SK-N-SH treated with all-trans-retinoic acid at 6 μM for 48 hours (cell line): ENCODE results near the gene SHROOM1.

ENCODE experiments used
- ATAC-seq: fragments of 200-7000 bp; cut with Tn5 transposase; 3 replicates; pipeline ENCODE4 v1.9.1; 2020; ENCODE audit warnings: mild to moderate bottlenecking, moderate library complexity
- ARNTL ChIP-seq: fragments of 450-650 bp; formaldehyde crosslinking; IDR thresholded peaks from 2 replicates; pipeline ENCODE4 v1.5.0; 2020; ENCODE audit warnings: low read depth, mild to moderate bottlenecking, moderate library complexity, borderline replicate concordance
- CREB5 ChIP-seq: fragments of 250-450 bp; sonication (Bioruptor Pico); IDR thresholded peaks from 2 replicates; pipeline ENCODE4 v1.5.1; 2020; ENCODE audit warnings: low read depth, mild to moderate bottlenecking, moderate library complexity
- GLIS3 ChIP-seq: fragments of 250-450 bp; sonication (Bioruptor Pico); IDR thresholded peaks from 2 replicates; pipeline ENCODE4 v1.5.0; 2020; ENCODE audit warnings: mild to moderate bottlenecking, moderate library complexity
- ISL1 ChIP-seq: fragments of 250-450 bp; sonication (Bioruptor Pico); IDR thresholded peaks from 2 replicates; pipeline ENCODE4 v2.1.2; 2022; ENCODE audit warnings: mild to moderate bottlenecking, moderate library complexity
- OSR1 ChIP-seq: fragments of 250-450 bp; sonication (Bioruptor Pico); IDR thresholded peaks from 2 replicates; pipeline ENCODE4 v1.8.0; 2022; ENCODE audit warnings: moderate library complexity, mild to moderate bottlenecking, inconsistent platforms
- PATZ1 ChIP-seq: fragments of 250-450 bp; sonication (Bioruptor Pico); IDR thresholded peaks from 2 replicates; pipeline ENCODE4 v1.8.0; 2020; ENCODE audit warnings: mild to moderate bottlenecking, moderate library complexity, borderline replicate concordance
- POU6F1 ChIP-seq: fragments of 250-450 bp; sonication (Bioruptor Pico); IDR thresholded peaks from 2 replicates; pipeline ENCODE4 v1.8.0; 2021; ENCODE audit warnings: low read depth, mild to moderate bottlenecking, moderate library complexity, borderline replicate concordance
- PPARA ChIP-seq: fragments of 250-450 bp; sonication (Bioruptor Pico); IDR thresholded peaks from 2 replicates; pipeline ENCODE4 v1.5.0; 2020; ENCODE audit warnings: mild to moderate bottlenecking, borderline replicate concordance
- RARB ChIP-seq: fragments of 250-450 bp; sonication (Bioruptor Pico); IDR thresholded peaks from 2 replicates; pipeline ENCODE4 v1.8.0; 2021; ENCODE audit warnings: mild to moderate bottlenecking, moderate library complexity
- SNAI2 ChIP-seq: fragments of 250-450 bp; sonication (Bioruptor Pico); IDR thresholded peaks from 2 replicates; pipeline ENCODE4 v1.5.0; 2020; ENCODE audit warnings: mild to moderate bottlenecking, moderate library complexity
- TCF4 ChIP-seq: fragments of 250-450 bp; sonication (Bioruptor Pico); IDR thresholded peaks from 2 replicates; pipeline ENCODE4 v1.8.0; 2021; ENCODE audit warnings: mild to moderate bottlenecking, moderate library complexity, borderline replicate concordance
- TOX ChIP-seq: fragments of 250-450 bp; sonication (Bioruptor Pico); IDR thresholded peaks from 2 replicates; pipeline ENCODE4 v1.8.0; 2021; ENCODE audit warnings: mild to moderate bottlenecking, moderate library complexity, borderline replicate concordance
- ZC3H10 ChIP-seq: fragments of 250-450 bp; sonication (Bioruptor Pico); IDR thresholded peaks from 2 replicates; pipeline ENCODE4 v1.5.1; 2021; ENCODE audit warnings: mild to moderate bottlenecking, moderate library complexity
- ZFP3 ChIP-seq: fragments of 250-450 bp; sonication (Bioruptor Pico); IDR thresholded peaks from 2 replicates; pipeline ENCODE4 v1.5.0; 2020; ENCODE audit warnings: mild to moderate bottlenecking, moderate library complexity
- ZFP30 ChIP-seq: fragments of 450-650 bp; formaldehyde crosslinking; IDR thresholded peaks from 2 replicates; pipeline ENCODE4 v1.5.0; 2022; ENCODE audit warnings: mild to moderate bottlenecking, moderate library complexity
- ZNF565 ChIP-seq: fragments of 450-650 bp; formaldehyde crosslinking; conservative IDR thresholded peaks from 2 replicates; pipeline ENCODE4 v1.5.0; 2020; ENCODE audit warnings: low read depth, mild to moderate bottlenecking, moderate library complexity
- ZNF70 ChIP-seq: fragments of 450-650 bp; formaldehyde crosslinking; IDR thresholded peaks from 2 replicates; pipeline ENCODE4 v1.5.0; 2020; ENCODE audit warnings: mild to moderate bottlenecking, moderate library complexity
- ZNF8 ChIP-seq: fragments of 450-650 bp; formaldehyde crosslinking; IDR thresholded peaks from 2 replicates; pipeline ENCODE4 v1.5.0; 2020; ENCODE audit warnings: mild to moderate bottlenecking, moderate library complexity

SHROOM1 gene

GRCh38 chr5:132872788-132873118, 42.3 kb upstream of the SHROOM1 start:
- no peak for TF ChIP-seq TOX (CRISPR knock-in tag)
- no peak for TF ChIP-seq ZFP3 (CRISPR knock-in tag)
- ATAC-seq = no peak

GRCh38 chr5:132871459-132872284, 41.2 kb upstream of the SHROOM1 start:
- ATAC-seq = peak; percentile 9; the same call in 2 of the 3 replicates
- TF ChIP-seq OSR1 (CRISPR knock-in tag) (no peak), PPARA (CRISPR knock-in tag) (no peak), CREB5 (CRISPR knock-in tag) (no peak), ARNTL (no peak), ZNF565 (CRISPR knock-in tag) (no peak), ZC3H10 (CRISPR knock-in tag) (no peak), PATZ1 (CRISPR knock-in tag) (no peak), ZNF70 (no peak)

- ATAC-seq = no peak
- TF ChIP-seq RARB (no peak), GLIS3 (CRISPR knock-in tag) (no peak), ZFP30 (CRISPR knock-in tag) (no peak), POU6F1 (CRISPR knock-in tag) (no peak), PPARA (CRISPR knock-in tag) (no peak)
These were observed 40.4 kb upstream of the SHROOM1 start for GRCh38 chr5:132870801-132871200.

GRCh38 chr5:132868754-132869153, 38.3 kb upstream of the SHROOM1 start:
- no peak for ATAC-seq
- TF ChIP-seq CREB5 (CRISPR knock-in tag) = no peak
- no peak for TF ChIP-seq PATZ1 (CRISPR knock-in tag)
- TF ChIP-seq POU6F1 (CRISPR knock-in tag) = no peak
- no peak for TF ChIP-seq RARB
- no peak for TF ChIP-seq ARNTL
- no peak for TF ChIP-seq ZC3H10 (CRISPR knock-in tag)
- TF ChIP-seq TOX (CRISPR knock-in tag) = no peak
- no peak for TF ChIP-seq ZFP3 (CRISPR knock-in tag)

GRCh38 chr5:132867046-132867451, 36.6 kb upstream of the SHROOM1 start:
- peak; percentile 27; the same call in 2 of the 3 replicates for ATAC-seq
- TF ChIP-seq ZNF565 (CRISPR knock-in tag) (no peak), ZNF70 (no peak), SNAI2 (no peak), RARB (no peak), OSR1 (CRISPR knock-in tag) (no peak), ZNF8 (no peak), ISL1 (CRISPR knock-in tag) (no peak), TOX (CRISPR knock-in tag) (no peak), ARNTL (no peak), TCF4 (CRISPR knock-in tag) (no peak), CREB5 (CRISPR knock-in tag) (no peak), PATZ1 (CRISPR knock-in tag) (no peak), ZFP3 (CRISPR knock-in tag) (no peak)
